Neural progenitor cell (in vitro differentiated cells): Measurements from ENCODE around the gene DMBX1. TPM values are rescaled to one million over a fixed set of nuclear protein-coding genes. Genes with fewer than 3 reads are reported as not detected.

Experiments
- DNase-seq: peaks from one replicate; pipeline ENCODE4 v3.0.0-alpha.2; 2016; ENCODE audit warnings: low spot score
- H2AFZ ChIP-seq: fragments of 200-600 bp; sonication (generic); replicated peaks from 2 replicates; pipeline ENCODE4 v1.6.1; 2016; ENCODE audit warnings: antibody characterized with exemption
- H3F3A ChIP-seq: fragments of 200-600 bp; sonication (generic); 2 replicates; pipeline ENCODE4 v1.6.1; 2016; ENCODE audit warnings: antibody characterized with exemption, low read depth
- H3K27ac ChIP-seq: fragments of 200-600 bp; sonication (generic); 2 replicates; pipeline ENCODE4 v1.5.1; 2016; ENCODE audit warnings: mild to moderate bottlenecking
- H3K27me3 ChIP-seq: fragments of 200-600 bp; sonication (generic); 2 replicates; pipeline ENCODE4 v1.6.1; 2016; ENCODE audit warnings: mild to moderate bottlenecking, moderate library complexity
- H3K36me3 ChIP-seq: fragments of 200-600 bp; sonication (generic); 2 replicates; pipeline ENCODE4 v1.5.1; 2016
- H3K4me1 ChIP-seq: fragments of 200-600 bp; sonication (generic); 2 replicates; pipeline ENCODE4 v1.6.1; 2016; ENCODE audit warnings: mixed run types
- H3K4me2 ChIP-seq: fragments of 200-600 bp; sonication (generic); 2 replicates; pipeline ENCODE4 v1.6.1; 2016
- H3K4me3 ChIP-seq: fragments of 200-600 bp; sonication (generic); 2 replicates; pipeline ENCODE4 v1.5.1; 2016
- H3K79me2 ChIP-seq: fragments of 200-600 bp; sonication (generic); 2 replicates; pipeline ENCODE4 v1.6.1; 2016; ENCODE audit warnings: low read depth
- H3K9ac ChIP-seq: fragments of 200-600 bp; sonication (generic); 2 replicates; pipeline ENCODE4 v1.6.1; 2016
- H3K9me3 ChIP-seq: fragments of 200-600 bp; sonication (generic); 2 replicates; pipeline ENCODE4 v1.5.1; 2016; ENCODE audit warnings: low read depth
- H4K20me1 ChIP-seq: fragments of 200-600 bp; sonication (generic); 2 replicates; pipeline ENCODE4 v1.6.1; 2016; ENCODE audit warnings: low read depth
- H3K27ac Mint-ChIP-seq: 3 replicates; pipeline ENCODE4 v1.8.0; 2021; ENCODE audit warnings: mixed read lengths
- H3K27me3 Mint-ChIP-seq: 2 replicates; pipeline ENCODE4 v1.8.0; 2022; ENCODE audit warnings: low read depth, mild to moderate bottlenecking, inconsistent platforms, moderate library complexity, mixed read lengths; ENCODE audit not compliant: insufficient read depth
- H3K36me3 Mint-ChIP-seq: 3 replicates; pipeline ENCODE4 v1.8.0; 2021; ENCODE audit warnings: mixed read lengths
- H3K4me1 Mint-ChIP-seq: 3 replicates; pipeline ENCODE4 v1.8.0; 2021; ENCODE audit warnings: mixed read lengths
- H3K4me3 Mint-ChIP-seq: 3 replicates; pipeline ENCODE4 v1.8.0; 2021; ENCODE audit warnings: mild to moderate bottlenecking, moderate library complexity, mixed read lengths
- H3K9me3 Mint-ChIP-seq: 3 replicates; pipeline ENCODE4 v1.8.0; 2020; ENCODE audit warnings: mixed read lengths
- CTCF ChIP-seq: fragments of 200-600 bp; sonication (generic); IDR thresholded peaks from 2 replicates; pipeline ENCODE4 v1.5.1; 2017; ENCODE audit warnings: antibody characterized with exemption, mild to moderate bottlenecking
- EZH2 ChIP-seq: fragments of 200-600 bp; sonication (generic); IDR thresholded peaks from 2 replicates; pipeline ENCODE4 v1.6.1; 2017; ENCODE audit warnings: antibody characterized with exemption, mild to moderate bottlenecking, moderate library complexity
- EZH2phosphoT487 ChIP-seq: fragments of 200-600 bp; sonication (generic); IDR thresholded peaks from 2 replicates; pipeline ENCODE4 v1.6.1; 2017; ENCODE audit warnings: antibody characterized with exemption
- total RNA-seq: library from RNA; depleted of rRNA; stranded (reverse); fragments of >200 nt; gene quantifications from 2 replicates; pipeline ENCODE4 v1.2.3, GENCODE V29; 2015; ENCODE audit warnings: low replicate concordance

The DMBX1 gene
- total RNA-seq, 1 donor from 2014 or later: 0.06 TPM

GRCh38 chr1:46528297-46528955, 38.8 kb downstream of the DMBX1 start:
- H3K27ac ChIP-seq: no peak overlapping the region
- H3K4me1 ChIP-seq: peaks cover 23% of the 10 kb centered on the region
- no peak overlapping the region for H3K27ac Mint-ChIP-seq
- no peaks in the 10 kb centered on the region for H3K9me3 Mint-ChIP-seq
- TF ChIP-seq CTCF: peak; percentile 2
- TF ChIP-seq EZH2: no peak
- peaks cover 41% of the 10 kb centered on the region for H3K4me1 Mint-ChIP-seq
- H3F3A ChIP-seq: peaks cover 25% of the 10 kb centered on the region
- H3K27me3 Mint-ChIP-seq: peaks cover 54% of the 10 kb centered on the region
- H3K9me3 ChIP-seq: no peaks in the 10 kb centered on the region
- H3K36me3 ChIP-seq: no peaks in the 10 kb centered on the region
- H3K27me3 ChIP-seq: peaks cover 100% of the 10 kb centered on the region
- no peaks in the 10 kb centered on the region for H3K79me2 ChIP-seq
- no peak overlapping the region for H3K9ac ChIP-seq
- no peaks in the 10 kb centered on the region for H3K36me3 Mint-ChIP-seq
- H3K4me2 ChIP-seq: no peak overlapping the region
- H4K20me1 ChIP-seq: peaks cover 68% of the 10 kb centered on the region
- H2AFZ ChIP-seq: no peak overlapping the region
- H3K4me3 ChIP-seq: no peak overlapping the region
- no peak overlapping the region for H3K4me3 Mint-ChIP-seq
- DNase-seq: peak; percentile 65

GRCh38 chr1:46529031-46529630, 39.5 kb downstream of the DMBX1 start:
- no peaks in the 10 kb centered on the region for H3K36me3 Mint-ChIP-seq
- no peaks in the 10 kb centered on the region for H3K9me3 Mint-ChIP-seq
- Histone ChIP-seq H3K4me2 (no peak overlapping the region), H4K20me1 (peaks cover 61% of the 10 kb centered on the region), H3K4me1 (peaks cover 23% of the 10 kb centered on the region), H3K79me2 (no peaks in the 10 kb centered on the region), H3K36me3 (no peaks in the 10 kb centered on the region), H3K27me3 (peaks cover 100% of the 10 kb centered on the region), H3K9ac (no peak overlapping the region), H2AFZ (no peak overlapping the region), H3K27ac (no peak overlapping the region), H3K9me3 (no peaks in the 10 kb centered on the region), H3F3A (peaks cover 25% of the 10 kb centered on the region), H3K4me3 (no peak overlapping the region)
- no peak overlapping the region for H3K4me3 Mint-ChIP-seq
- no peak overlapping the region for H3K27ac Mint-ChIP-seq
- no peak for DNase-seq
- peaks cover 54% of the 10 kb centered on the region for H3K27me3 Mint-ChIP-seq
- no peak for TF ChIP-seq EZH2phosphoT487
- TF ChIP-seq EZH2: no peak
- TF ChIP-seq CTCF: no peak
- H3K4me1 Mint-ChIP-seq: peaks cover 41% of the 10 kb centered on the region

GRCh38 chr1:46530311-46530710, 40.7 kb downstream of the DMBX1 start:
- Histone ChIP-seq H3K4me2 (no peak overlapping the region), H3K4me1 (peaks cover 14% of the 10 kb centered on the region), H3K9me3 (no peaks in the 10 kb centered on the region), H3K27me3 (peaks cover 100% of the 10 kb centered on the region), H3K27ac (no peak overlapping the region), H2AFZ (no peak overlapping the region), H3K4me3 (no peak overlapping the region), H3K9ac (no peak overlapping the region), H3K36me3 (no peaks in the 10 kb centered on the region), H3K79me2 (no peaks in the 10 kb centered on the region), H4K20me1 (peaks cover 49% of the 10 kb centered on the region), H3F3A (peaks cover 24% of the 10 kb centered on the region)
- Mint-ChIP-seq H3K27me3 (peaks cover 58% of the 10 kb centered on the region), H3K9me3 (peaks cover 4% of the 10 kb centered on the region), H3K36me3 (no peaks in the 10 kb centered on the region), H3K27ac (no peak overlapping the region), H3K4me1 (peaks cover 32% of the 10 kb centered on the region), H3K4me3 (no peak overlapping the region)
- TF ChIP-seq CTCF (no peak), EZH2 (no peak), EZH2phosphoT487 (no peak)
- no peak for DNase-seq
